NCI-H345 treated with DMSO at 0.1 percent for 48 hours (cell line): ENCODE results near the gene COX6A1.
A peak's percentile ranks its signal among the peaks of the same experiment; 100 is the strongest.

Source experiments
- DNase-seq: peaks from one replicate; lab custom pipeline; 2025; ENCODE audit not compliant: unreplicated experiment; lab: John Stamatoyannopoulos, UW

The COX6A1 gene

DNA sequence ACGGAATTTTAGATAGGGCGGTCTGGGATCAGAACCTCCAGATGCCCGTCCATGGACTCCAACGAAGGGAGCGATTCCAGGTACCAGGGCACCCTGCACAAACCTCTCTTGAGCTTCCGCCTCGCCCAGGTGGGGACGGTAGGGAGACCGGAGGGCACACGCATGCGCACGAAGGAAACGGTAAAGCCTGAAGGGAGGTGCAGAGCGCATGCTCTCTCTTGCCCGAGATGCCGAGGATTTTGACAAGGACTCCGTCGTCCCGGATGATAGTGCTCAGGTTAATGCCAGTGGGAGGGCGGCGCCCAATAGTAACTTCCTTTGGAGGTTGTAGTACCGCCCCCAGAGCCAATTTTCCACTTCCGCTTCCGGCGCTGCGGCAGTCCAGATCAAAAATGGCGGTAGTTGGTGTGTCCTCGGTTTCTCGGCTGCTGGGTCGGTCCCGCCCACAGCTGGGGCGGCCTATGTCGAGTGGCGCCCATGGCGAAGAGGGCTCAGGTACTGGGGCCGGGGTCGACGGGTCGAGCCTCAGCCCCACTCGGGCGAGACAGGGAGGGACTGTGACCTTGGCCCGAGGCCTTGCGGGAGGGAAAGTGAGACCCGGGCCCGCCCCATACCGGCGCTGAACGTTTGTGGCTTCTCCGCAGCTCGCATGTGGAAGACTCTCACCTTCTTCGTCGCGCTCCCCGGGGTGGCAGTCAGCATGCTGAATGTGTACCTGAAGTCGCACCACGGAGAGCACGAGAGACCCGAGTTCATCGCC lies at the start of gene COX6A1:
COX6A1 (plus strand) TSS at position 379 of the 760 bp plus-strand sequence; CDS start at position 393, 14 bp downstream.
- DNase-seq = peak; percentile 99

DNA sequence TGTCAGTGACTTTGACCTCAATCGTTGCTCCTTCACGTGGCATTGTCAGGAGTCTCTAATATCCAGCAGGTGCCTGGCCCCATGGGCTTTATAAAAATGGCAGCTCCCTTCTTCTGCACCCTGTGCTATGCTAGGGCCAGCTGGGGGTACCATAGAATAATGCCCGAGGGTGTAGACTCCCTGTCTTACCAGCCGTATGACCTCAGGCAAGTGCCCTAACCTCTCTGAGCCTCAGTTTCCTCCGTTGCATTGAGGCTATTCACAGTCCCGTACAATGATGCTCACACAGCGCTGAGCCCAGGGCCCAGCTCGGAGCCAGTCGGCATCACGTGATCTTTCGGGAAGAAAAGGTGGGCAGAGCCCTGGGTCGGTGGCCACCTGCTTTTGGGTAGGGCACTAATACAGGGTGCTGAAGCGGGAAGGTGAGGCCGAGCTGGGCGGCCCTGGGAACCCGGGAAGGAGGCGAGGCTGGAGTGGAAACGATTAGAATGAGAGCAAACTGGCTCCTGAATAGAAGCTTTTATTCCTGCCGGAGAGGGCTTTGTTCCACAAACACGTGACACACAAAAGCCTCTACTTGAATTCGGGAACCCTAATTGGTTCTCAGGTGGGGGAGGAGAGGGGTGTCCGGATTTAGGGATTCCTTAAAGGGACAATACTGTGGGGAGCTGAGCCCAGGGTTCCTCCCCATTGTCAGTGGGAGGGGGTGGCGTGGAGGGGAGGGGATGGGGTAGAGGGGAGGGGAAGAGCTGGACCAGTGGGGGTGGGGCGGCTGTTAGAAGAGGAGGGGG lies 49.0 kb upstream of the COX6A1 start:
- peak; percentile 69 for DNase-seq

DNA sequence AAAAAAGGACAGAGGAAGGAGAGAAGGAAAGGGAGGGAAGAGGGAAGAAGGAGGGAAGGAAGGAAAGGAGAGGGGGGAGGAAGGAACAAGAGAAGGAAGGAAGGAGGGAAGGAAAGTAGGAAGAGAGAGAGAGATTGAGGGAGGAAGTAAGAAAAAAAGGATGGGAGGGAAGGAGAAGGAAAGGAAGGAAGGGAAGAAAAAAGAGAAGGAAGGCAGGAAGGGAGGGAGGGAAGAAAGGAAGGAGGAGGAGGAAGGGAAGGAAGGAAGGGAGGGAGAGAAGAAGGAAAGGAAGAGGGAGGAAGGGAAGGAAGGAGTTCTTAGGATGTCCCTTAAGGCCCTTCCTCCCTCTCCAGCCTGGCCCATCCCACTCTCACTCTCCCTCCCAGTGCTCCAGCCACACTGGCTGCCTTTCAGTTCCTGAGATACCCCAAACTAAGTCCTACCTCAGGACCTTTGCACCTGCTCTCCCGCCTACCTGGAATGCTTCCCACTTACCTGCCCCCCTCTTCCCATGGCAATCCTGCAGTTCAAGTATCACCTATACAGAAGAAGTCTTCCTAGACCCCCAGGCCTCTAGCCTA lies 47.3 kb upstream of the COX6A1 start:
- no peak for DNase-seq

DNA sequence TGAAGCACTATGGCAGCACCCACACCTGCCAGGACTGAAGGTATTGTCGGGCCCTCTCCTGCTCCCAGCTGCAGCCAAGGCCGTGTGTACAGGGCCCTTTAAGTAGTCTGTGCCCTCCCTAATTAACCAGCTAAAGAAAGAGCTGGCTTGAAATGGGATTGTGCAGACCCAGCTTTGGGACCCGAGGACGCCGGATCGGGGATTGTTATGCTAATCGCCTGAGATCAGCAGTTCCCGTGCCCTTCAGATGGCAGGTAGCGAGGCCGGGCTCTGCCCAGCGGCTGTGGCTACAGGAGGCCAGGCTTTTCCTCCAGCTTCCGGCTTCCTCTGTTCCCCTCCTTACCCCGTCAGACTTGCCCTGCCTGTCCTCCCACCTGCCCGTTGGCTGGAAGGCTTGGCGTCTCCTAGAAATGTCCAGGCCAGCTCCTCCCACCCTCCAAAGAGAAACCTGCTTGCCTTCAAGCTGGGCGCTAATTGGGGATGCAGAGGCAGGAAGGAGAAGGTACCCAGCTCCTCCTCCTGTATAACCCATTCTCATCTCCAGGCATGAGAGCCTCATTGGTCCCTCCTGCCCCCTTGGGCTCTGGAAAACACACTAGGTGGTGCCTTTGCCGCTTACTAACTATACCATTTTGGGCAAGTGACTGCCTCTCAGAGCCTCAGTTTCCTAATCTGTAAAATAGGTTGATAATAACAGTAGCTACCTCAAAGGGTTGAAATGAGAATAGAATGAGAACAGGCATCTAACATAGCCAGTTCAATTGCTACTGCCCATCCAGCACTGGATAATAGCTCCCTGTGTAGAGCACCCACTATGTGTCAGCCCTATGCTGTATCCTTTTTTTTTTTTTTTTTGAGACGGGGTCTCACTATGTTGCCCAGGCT lies 43.2 kb upstream of the COX6A1 start:
- DNase-seq = peak; percentile 56

DNA sequence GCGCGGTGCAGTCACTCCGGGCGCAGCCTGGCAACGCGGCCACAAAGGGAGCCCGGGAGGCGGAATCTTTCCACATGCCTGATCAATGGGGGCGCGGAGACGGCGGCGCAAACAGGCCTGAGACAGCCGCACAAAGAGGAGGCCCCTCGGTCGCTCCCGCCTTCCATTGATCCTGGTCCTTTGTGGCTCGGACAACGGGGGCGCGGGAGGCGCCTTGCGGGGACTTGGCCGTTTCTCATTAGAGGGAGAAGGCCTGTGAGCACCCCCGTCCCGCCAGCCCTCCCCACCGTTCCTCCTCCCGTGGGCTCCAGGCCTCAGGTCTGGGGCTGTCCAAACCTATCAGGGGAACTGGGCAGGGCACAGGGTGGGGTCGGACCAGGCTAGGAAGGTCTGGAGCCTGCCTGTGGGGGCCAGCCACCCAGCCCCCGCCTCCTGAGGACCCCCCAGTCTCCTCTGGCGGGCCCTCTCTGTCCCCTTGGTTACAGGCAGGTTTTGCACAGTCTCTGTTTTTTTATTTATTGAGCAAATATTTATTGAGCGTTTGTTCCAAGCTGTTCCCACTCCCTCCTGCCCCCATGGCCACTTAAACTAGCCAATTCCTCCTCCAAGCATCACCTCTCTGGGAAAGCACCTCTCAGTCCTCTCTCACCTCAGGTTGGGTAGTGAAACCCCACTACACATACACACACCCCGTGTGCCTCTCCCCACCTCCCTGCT lies 39.9 kb upstream of the COX6A1 start:
- DNase-seq = no peak

DNA sequence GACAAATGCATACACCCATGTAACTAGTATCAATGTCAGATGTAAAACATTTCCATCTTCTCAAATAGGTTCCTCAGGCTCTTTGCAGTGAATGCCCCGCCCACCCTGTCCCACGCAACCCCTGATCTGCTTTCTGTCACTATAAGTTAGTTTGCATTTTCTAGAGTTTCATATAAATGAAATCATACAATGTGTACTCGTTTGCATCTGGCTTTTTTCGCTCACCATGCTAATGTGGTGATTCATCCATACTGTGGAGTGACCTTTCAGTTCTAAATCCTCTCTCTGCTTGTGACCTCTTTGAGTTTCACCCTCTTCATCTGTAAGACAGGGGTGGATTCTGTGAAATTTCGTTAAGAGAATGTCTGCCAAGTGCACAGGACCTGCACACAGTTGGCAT lies 38.4 kb upstream of the COX6A1 start:
- DNase-seq = no peak

DNA sequence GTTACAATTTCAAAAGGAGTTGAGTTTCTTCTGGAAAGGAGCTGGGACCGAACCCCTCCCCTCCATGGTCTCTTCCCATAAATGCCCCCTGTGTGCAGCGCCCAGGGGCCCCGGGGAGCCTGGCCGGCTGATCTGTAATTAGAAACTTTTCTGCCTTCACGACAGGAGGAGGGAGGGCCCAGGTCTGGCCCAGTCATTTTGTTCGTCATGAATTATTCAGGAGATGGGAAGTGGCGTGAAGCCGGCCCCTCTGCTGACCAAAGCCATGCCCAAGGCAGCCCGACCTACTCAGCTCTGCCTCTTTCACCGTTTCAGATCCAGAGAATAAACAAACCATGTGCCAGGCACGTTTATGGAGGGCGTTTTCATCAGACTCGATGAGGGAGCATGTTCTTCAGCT lies 35.7 kb upstream of the COX6A1 start:
- DNase-seq = no peak

DNA sequence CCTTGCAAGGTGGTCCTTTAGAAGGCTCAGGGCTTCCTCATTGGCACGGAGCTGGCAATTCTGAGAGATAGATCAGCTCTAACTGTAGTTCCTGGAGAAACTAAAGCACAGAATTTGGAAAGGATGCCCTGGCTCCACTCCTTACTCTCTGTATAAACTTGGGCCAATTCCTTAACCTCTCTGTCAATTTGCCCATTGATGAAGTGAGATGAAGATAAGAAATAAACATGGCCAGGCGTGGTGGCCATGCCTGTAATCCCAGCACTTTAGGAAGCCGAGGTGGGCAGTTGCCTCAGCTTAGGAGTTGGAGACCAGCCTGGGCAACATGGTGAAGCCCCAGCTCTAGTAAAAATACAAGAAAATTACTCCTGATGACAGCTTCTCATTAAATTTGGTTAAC lies 34.0 kb upstream of the COX6A1 start:
- DNase-seq = no peak

DNA sequence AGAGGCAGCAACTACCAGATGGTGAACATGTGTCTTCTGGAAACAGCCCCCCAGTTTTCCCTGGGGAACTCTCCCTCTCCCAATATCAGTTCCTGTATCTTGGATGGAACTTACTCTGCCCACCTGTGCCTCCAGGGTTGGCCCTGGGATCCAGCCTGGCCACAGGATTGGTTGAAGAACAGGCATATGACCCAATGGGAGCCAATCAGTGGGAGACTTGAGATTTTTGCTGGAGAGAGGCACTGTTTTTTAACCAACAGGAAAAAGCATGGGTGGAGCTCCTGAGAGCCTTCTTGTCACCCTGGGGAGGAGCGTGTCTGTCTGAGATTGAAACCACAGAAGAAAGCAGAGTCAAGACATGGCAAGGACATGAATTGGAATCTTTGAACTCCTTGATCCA lies 33.6 kb upstream of the COX6A1 start:
- no peak for DNase-seq

DNA sequence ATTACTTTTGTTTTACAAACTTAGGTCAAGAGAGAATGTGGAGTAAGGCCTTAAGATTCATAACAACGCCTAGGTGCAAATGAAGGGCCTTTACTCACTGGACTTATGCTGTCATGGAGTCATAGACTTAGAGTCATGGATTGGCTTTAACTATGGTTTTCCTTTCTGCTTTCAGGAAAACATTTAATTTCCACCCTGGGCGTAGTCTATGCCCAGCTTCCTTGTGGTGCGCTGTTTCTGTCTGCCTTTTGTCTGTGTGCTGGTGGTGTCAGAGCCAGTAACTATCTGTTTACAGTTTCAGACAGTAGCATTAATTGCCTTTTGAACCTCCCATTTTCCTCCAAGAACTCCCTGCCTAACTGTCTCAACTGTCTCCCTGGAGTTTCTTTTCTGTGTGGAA lies 31.8 kb upstream of the COX6A1 start:
- DNase-seq = no peak

DNA sequence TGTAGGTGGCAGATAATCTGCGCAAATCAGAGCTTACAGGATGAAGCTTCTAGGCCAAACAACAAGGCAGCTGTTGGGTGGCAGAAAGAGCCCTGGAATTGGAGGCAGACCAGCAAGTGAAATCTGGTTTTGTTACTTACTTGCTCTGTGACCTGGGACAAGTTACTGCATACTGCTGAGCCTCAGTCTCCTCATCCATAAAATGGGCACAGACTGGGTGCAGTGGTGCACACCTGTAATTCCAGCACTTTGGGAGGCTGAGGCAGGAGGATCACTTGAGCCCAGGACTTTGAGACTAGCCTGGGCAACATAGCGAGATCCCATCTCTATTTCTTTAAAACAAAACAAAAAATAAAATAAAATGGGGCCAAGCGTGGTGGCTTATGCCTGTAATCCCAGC lies 31.4 kb upstream of the COX6A1 start:
- DNase-seq = no peak

DNA sequence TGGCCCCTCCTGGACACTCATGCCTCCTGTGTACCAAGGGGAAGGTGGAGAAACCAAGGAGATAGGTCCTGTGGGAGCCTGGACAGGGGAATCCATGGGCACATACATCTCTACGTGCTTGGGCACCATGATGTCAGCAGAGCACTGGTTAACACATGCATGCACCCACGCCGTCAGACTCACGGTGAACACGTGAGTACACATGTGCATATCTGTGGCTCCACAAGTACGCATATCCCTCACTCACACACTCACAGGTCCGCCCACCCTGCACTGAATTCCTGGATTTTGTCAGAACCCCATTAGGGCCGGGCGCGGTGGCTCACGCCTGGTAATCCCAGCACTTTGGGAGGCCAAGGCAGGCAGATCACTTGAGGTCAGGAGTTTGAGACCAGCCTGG lies 29.1 kb upstream of the COX6A1 start:
- no peak for DNase-seq

DNA sequence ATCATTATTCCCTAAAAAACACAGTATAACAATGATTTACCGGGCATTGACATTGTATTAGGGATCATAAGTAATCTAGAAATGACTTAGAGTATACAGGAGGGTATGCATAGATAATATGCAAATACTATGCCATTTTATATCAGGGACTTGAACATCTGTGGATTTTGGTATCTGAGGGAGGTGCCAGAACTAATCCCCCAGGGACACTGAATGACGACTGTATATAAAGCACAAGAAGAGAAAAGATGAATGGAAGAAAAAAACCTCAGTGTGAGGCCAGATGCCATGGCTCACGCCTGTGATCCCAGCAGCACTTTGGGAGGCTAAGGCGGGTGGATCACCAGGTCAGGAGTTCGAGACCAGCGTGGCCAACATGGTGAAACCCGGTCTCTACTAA lies 25.5 kb upstream of the COX6A1 start:
- DNase-seq = no peak

DNA sequence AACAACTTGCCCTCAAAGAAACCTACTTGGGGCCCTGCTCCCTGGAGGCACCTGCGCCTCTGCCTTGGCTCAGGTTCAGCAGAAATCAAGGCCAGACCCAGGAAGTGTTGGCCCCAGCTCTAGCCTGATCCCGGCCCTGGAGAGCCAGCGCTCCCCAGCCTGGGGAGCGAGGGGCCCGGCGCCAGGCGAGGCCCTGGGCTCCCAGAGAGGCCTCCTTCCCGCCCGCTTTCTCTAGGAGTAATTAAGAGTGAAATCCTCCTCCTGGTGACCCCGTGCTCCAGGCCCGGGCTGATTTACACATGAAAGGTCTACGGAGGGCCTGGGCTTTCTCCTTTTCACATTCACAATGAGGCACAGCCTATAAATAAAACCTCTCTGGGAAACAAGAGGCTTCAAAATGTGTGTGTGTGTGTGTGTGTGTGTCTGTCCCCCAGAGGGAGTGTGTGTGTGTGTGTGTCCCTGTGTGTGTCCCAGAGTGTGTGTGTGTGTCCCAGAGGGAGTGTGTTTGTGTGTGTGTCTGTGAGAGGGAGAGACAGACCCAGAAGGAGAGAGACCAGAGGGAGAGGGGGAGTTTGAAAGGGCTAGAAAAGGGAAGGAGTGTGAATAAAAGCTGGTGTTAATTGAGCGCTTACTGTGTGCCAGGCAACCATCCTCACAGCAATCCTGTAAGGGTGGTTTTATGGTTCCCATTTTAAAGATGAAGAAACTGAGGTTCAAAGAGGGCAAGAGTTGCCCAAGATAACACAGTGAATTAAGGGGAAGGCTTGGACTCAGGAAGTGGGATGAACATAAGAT lies 23.8 kb upstream of the COX6A1 start:
- no peak for DNase-seq

DNA sequence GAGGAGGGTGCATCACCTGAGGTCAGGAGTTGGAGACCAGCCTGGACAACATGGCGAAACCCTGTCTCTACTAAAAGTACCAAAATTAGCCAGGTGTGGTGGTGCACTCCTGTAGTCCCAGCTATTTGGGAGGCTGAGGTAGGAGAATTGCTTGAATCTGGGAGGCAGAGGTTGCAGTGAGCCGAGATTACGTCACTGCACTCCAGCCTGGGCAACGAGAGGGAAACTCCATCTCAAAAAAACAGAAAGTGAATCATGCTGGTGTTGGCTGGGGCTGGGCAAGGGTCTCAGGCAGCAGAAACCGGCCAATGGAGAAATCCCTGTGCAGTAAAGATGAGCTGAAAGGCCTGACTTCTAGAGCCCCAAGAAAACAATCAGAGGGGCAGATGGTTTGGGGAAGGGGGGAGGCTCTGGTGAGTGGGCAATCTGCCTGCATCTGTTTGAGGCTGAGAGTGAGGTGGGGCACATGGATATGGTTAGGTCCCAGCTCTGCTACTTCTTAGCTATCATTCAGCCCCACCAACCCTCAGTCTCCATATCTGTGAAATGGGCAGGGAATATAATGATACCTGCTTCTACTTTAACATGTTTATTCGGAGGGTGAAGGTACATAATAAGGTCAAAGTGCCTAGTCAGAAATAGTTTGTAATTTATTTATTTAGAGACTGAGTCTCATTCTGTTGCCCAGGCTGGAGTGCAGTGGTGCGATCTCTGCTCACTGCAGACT lies 21.3 kb upstream of the COX6A1 start:
- no peak for DNase-seq

DNA sequence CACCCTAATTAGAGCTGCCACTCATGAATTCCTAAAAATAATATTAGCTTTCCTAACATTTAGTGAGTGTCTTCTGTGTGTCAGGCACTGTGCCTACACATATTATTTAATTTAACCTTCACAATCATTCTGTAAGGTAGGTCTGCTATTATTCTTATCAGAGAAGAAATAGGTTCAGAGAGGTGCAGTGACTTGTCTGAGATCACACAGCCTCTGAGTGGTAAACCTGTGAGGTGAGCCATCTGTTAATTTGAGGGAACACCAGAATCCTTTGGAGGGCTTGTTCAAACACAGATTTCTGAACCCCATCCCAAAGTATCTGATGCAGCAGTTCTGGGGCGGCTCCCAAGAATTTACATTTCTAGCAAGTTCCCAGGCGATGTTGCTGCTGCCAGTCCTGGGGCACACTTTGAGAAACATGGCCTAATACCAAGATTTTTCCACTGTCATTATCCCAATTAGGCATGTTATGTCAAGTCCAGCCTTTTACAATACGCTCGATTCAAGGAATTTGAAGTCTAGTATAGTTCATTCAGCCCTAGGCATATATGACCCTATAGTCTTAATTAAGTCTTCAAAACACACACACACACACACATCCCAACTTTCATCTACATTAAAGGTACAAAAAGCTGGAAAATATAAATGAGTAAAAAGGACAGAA lies 19.9 kb upstream of the COX6A1 start:
- DNase-seq = no peak

DNA sequence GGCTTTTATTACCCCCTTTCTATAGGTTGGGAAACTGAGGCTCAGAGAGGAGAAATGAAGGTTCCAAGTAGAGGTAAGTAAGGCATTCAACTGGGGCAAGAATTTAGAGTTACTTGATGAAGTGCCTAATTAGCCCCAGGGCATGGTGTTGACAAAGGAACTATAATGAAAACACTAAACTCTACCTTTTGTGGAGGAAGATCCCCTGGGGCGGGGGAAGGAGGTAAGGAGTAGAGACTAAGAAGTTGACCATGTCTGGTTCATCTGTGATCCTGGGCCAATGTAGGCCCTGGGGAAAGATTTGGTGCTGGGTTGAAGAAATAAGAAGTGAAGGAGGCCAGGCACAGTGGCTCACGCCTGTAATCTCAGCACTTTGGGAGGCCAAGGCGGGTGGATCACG lies 16.2 kb upstream of the COX6A1 start:
- DNase-seq = no peak

DNA sequence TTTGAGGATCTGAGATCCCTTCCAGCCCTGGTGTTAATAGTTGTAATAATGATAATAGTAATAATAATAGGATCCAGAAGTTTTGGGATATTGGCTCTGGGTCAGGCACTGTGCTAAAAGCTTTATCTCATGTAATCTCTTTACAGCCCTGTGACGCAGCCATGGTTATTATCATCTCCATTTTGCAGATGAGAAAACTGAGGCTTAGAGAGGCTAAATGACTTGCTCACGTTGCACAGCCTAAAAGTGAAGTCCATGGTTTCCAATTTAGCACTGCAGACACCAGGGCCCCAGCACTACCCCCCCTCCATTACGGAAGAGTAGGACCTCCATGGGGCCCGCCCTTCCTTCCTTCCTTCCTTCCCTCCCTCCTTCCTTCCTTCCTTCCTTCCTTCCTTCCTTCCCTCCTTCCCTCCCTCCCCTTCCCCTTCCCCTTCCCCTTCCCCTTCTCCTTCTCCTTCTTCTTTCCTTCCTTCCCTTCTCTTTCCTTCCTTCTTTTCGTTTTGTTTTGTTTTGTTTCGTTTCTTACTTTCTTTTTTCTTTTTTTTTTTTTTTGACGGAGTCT lies 14.9 kb upstream of the COX6A1 start:
- DNase-seq = no peak
